ENCODE data around the gene NCOR2.

- TF ChIP-seq RARB (CRISPR knock-in tag; IDR thresholded peaks at IDR 0.05): no peak
- no peak for TF ChIP-seq PATZ1 (CRISPR knock-in tag; IDR thresholded peaks at IDR 0.05; ENCODE audit: borderline replicate concordance)
These were observed 8.7 kb upstream of the NCOR2 start for GRCh38 chr12:124576061-124576650.
